RWPE2 (cell line): ENCODE data around the gene PRKCE.

Experiments
- ATAC-seq: fragments of 200-7000 bp; cut with Tn5 transposase; 3 replicates; pipeline ENCODE4 v1.9.1; 2021; ENCODE audit warnings: low read depth
- DNase-seq: peaks from one replicate; pipeline ENCODE4 v3.0.0-alpha.2; 2020; ENCODE audit warnings: low spot score
- H3K27ac ChIP-seq: fragments of 450-650 bp; 2 replicates; pipeline ENCODE4 v1.5.1; 2017; ENCODE audit warnings: mild to moderate bottlenecking; ENCODE audit not compliant: poor library complexity, severe bottlenecking
- H3K27me3 ChIP-seq: fragments of 250-450 bp; sonication (Bioruptor Pico); 2 replicates; pipeline ENCODE4 v1.5.1; 2021; ENCODE audit warnings: mild to moderate bottlenecking, moderate library complexity; ENCODE audit not compliant: insufficient read depth, poor library complexity, severe bottlenecking
- H3K36me3 ChIP-seq: fragments of 250-450 bp; sonication (Bioruptor Pico); 2 replicates; pipeline ENCODE4 v1.5.1; 2020; ENCODE audit warnings: low read depth, mild to moderate bottlenecking, moderate library complexity
- H3K4me1 ChIP-seq: fragments of 250-450 bp; sonication (Bioruptor Pico); 2 replicates; pipeline ENCODE4 v1.5.1; 2021; ENCODE audit warnings: mild to moderate bottlenecking, moderate library complexity; ENCODE audit not compliant: insufficient read depth, poor library complexity, severe bottlenecking
- H3K4me3 ChIP-seq: fragments of 250-450 bp; sonication (Bioruptor Pico); 2 replicates; pipeline ENCODE4 v1.5.1; 2021; ENCODE audit warnings: mild to moderate bottlenecking, moderate library complexity; ENCODE audit not compliant: severe bottlenecking
- H3K9me3 ChIP-seq: fragments of 250-450 bp; sonication (Bioruptor Pico); 2 replicates; pipeline ENCODE4 v1.5.1; 2021; ENCODE audit warnings: mild to moderate bottlenecking, moderate library complexity; ENCODE audit not compliant: severe bottlenecking
- CTCF ChIP-seq: fragments of 450-650 bp; IDR thresholded peaks from one replicate; pipeline ENCODE4 v1.5.1; 2017; ENCODE audit warnings: mild to moderate bottlenecking, moderate library complexity; ENCODE audit not compliant: poor library complexity, severe bottlenecking

PRKCE gene

GRCh38 chr2:45786030-45786835 is 134.8 kb downstream of the PRKCE start:
- H3K4me1 ChIP-seq, result no peaks in the 10 kb centered on the region
- ATAC-seq, result no peak
- H3K27ac ChIP-seq, result no peak overlapping the region

DNA sequence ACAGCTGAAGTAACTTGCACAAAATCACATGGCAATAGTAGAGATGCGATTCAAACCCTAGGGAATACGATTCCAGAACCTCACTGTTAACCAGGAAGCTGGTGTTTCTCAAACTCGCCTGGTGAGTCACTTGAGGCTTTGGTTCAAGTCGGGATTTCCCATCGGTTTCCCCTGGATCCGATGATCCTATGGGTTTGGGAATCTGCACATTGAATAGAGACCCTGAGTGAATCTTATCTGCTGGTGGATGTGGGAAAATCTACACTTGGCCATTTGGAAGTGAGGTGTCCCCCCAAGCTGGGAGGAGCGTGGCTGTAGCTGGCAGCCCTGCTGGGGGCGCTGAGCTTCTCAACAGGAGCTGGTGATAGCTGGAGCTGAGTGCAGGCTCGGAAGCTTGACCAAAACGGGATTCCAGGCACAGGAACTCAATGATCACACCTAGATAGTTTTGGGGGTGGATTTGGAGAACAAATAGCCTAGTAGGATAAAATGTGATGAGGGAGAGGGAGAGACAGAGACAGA is 135.4 kb downstream of the PRKCE start:
- Histone ChIP-seq H3K9me3 (no peaks in the 10 kb centered on the region), H3K27ac (no peak overlapping the region), H3K4me1 (no peaks in the 10 kb centered on the region), H3K27me3 (no peaks in the 10 kb centered on the region), H3K36me3 (no peaks in the 10 kb centered on the region), H3K4me3 (no peak overlapping the region)
- DNase-seq (no peak), ATAC-seq (no peak)
- no peak for TF ChIP-seq CTCF

More at GRCh38 chr2:45786030-45786835, 134.8 kb downstream of the PRKCE start:
- no peak for TF ChIP-seq CTCF
- H3K27me3 ChIP-seq, result no peaks in the 10 kb centered on the region
- no peak overlapping the region for H3K4me3 ChIP-seq
- DNase-seq, result no peak
- H3K9me3 ChIP-seq, result no peaks in the 10 kb centered on the region
- H3K36me3 ChIP-seq, result no peaks in the 10 kb centered on the region

DNA sequence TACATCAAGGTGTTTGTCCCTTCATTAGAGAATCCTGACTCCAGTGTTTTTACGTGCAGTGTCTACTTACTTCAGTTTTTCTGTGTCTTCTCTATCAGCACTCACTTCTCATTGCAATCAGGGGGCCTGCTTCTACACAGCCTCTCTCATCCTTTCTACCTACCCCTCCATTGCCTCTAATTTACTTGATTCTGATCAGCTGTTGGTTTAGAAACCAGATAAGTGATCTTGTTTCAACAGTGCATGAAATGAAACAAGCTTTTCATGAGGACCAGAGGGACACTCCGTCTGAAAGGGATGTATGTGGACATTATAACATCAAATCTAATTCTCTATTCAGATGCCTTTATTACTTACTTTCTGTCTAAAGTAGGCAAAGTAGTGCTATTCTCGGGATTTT is 136.9 kb downstream of the PRKCE start:
- DNase-seq (no peak), ATAC-seq (no peak)
- Histone ChIP-seq H3K27me3 (no peaks in the 10 kb centered on the region), H3K9me3 (no peaks in the 10 kb centered on the region), H3K4me1 (no peaks in the 10 kb centered on the region), H3K4me3 (no peak overlapping the region), H3K36me3 (no peaks in the 10 kb centered on the region), H3K27ac (no peak overlapping the region)
- TF ChIP-seq CTCF, result no peak

DNA sequence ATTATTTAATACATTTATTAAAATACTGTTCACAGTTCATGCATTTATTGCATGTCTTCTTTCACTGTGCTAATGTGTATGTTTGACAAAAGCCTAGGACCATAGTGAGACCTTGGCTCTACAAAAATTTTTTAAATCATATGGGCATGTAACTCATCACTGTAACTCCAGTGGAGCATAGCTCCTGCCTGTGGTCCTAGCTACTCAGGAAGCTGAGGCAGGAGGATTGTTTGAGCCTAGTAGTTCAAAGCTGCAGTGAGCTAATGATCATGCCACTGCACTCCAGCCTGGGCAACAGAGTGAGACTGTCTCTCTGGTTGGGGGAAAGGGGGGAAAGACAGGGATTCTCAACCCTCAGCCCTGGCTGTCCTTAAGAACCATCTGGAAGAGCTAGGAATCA is 137.8 kb downstream of the PRKCE start:
- H3K9me3 ChIP-seq, result no peaks in the 10 kb centered on the region
- ATAC-seq, result no peak
- no peak for TF ChIP-seq CTCF

More for the DNA sequence above, 137.8 kb downstream of the PRKCE start:
- H3K27ac ChIP-seq, result no peak overlapping the region
- H3K36me3 ChIP-seq, result no peaks in the 10 kb centered on the region
- DNase-seq, result no peak
- H3K27me3 ChIP-seq, result no peaks in the 10 kb centered on the region
- H3K4me3 ChIP-seq, result no peak overlapping the region
- H3K4me1 ChIP-seq, result no peaks in the 10 kb centered on the region
